Measurements from ENCODE around the gene RANBP1. TPM values are rescaled to one million over a fixed set of nuclear protein-coding genes. Genes with fewer than 3 reads are reported as not detected.

The RANBP1 gene
- total and polyA plus RNA-seq, 9 of the 15 experiments (the other 6 are each of a cell fraction or from before 2014, with no cell fraction given), result 162 to 2,891 (median 1,289) TPM

- TF ChIP-seq SREBF2 (CRISPR knock-in tag; IDR thresholded peaks at IDR 0.05) (no peak), ZNF174 (CRISPR knock-in tag; IDR thresholded peaks at IDR 0.05) (no peak), ZNF282 (CRISPR knock-in tag; IDR thresholded peaks at IDR 0.05) (no peak), CHAMP1 (IDR thresholded peaks at IDR 0.05) (no peak), ZNF395 (CRISPR knock-in tag; IDR thresholded peaks at IDR 0.05) (no peak), UBTF (IDR thresholded peaks at IDR 0.05; ENCODE audit: borderline replicate concordance in 1 of 2, low read depth in 2 of 2, low read length in 2 of 2) (no peak), POLR2AphosphoS5 (IDR thresholded peaks at IDR 0.05; ENCODE audit: control insufficient read depth, insufficient read depth, low read depth, low read length) (0 out of 2 replicates have a peak, but pooled peaks have one; percentile 10), SUPT5H (IDR thresholded peaks at IDR 0.05) (peak; percentile 25; the same call in 1 of the 2 replicates), ZNF143 (CRISPR knock-in tag; IDR thresholded peaks at IDR 0.05) (no peak), RUNX1 (IDR thresholded peaks at IDR 0.05; ENCODE audit: low read depth) (no peak), EGR1 (conservative IDR thresholded peaks at IDR 0.05) (no peak), NR2C1 (IDR thresholded peaks at IDR 0.05) (no peak), NR2C1 (tag; IDR thresholded peaks at IDR 0.05) (no peak), FOSL1 (tag; conservative IDR thresholded peaks at IDR 0.05) (no peak), ZFP91 (CRISPR knock-in tag; IDR thresholded peaks at IDR 0.05) (no peak), POLR2A (conservative IDR thresholded peaks at IDR 0.05) (peak; percentile 59; the same call in 1 of the 2 replicates), HDAC1 (IDR thresholded peaks at IDR 0.05) (no peak), HNRNPK (IDR thresholded peaks at IDR 0.05; ENCODE audit: low read depth, low read length, poor library complexity, severe bottlenecking) (no peak), ELK3 (CRISPR knock-in tag; IDR thresholded peaks at IDR 0.05) (no peak), CTBP1 (IDR thresholded peaks at IDR 0.05; ENCODE audit: borderline replicate concordance) (no peak)
These were observed 49.1 kb upstream of the RANBP1 start (continued) for GRCh38 chr22:20066617-20067383.

Data from K562 (cell line).